ENCODE results near the gene TTN. TPM values are rescaled to one million over a fixed set of nuclear protein-coding genes. Genes with fewer than 3 reads are reported as not detected.

The TTN gene
- total and polyA plus RNA-seq, 2 experiments from 2014 or later = 12.5 to 15.7 TPM

DNA sequence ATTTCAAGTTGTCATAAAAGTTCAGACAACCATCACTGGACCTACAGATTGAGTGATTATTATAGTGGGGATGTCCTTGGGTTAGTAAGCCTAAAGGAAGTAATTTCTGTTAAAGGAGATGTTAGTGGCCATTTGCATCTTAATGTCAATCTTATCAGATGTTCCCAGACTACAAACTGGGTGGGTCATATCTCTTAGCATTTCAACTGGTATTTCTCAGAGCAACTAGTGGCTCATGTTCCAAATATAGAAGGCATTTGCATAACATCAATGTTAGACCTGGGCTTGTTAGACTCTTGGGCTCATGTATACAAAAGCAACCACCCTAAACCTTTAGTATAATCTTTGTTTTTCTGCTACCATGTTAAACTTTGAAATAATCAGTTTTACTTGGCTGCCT is 309.1 kb downstream of the TTN start (continued):
- TF ChIP-seq ZNF114 (CRISPR knock-in tag; IDR thresholded peaks at IDR 0.05) (no peak), NANOG (IDR thresholded peaks at IDR 0.05; ENCODE audit: borderline replicate concordance) (no peak), CREB1 (CRISPR knock-in tag; IDR thresholded peaks at IDR 0.05; ENCODE audit: low read depth) (no peak), STAT1 (IDR thresholded peaks at IDR 0.05; ENCODE audit: unreplicated experiment) (no peak), REST (IDR thresholded peaks at IDR 0.05; ENCODE audit: unreplicated experiment) (no peak), EZH2 (IDR thresholded peaks at IDR 0.05; ENCODE audit: low read depth, unreplicated experiment) (no peak), ZNF331 (CRISPR knock-in tag; IDR thresholded peaks at IDR 0.05; ENCODE audit: low read depth) (no peak), JUNB (IDR thresholded peaks at IDR 0.05; ENCODE audit: unreplicated experiment) (no peak)

- Mint-ChIP-seq H3K4me1 (no peaks in the 10 kb centered on the region), H3K9me3 (no peaks in the 10 kb centered on the region), H3K4me3 (no peak overlapping the region), H3K36me3 (ENCODE audit: low read depth) (peaks cover 29% of the 10 kb centered on the region), H3K27ac (no peak overlapping the region), H3K27me3 (ENCODE audit: insufficient read depth, low read depth, poor library complexity) (no peaks in the 10 kb centered on the region)
- DNase-seq (ENCODE audit: low spot score) (no peak), ATAC-seq (no peak)
- H3F3A ChIP-seq (replicated peaks; ENCODE audit: low read depth) = no peaks in the 10 kb centered on the region
- no peaks in the 10 kb centered on the region for H3K4me1 ChIP-seq (ENCODE audit: insufficient read depth)
- no peaks in the 10 kb centered on the region for H3K27me3 ChIP-seq (ENCODE audit: insufficient read depth)
- no peak overlapping the region for H3K4me2 ChIP-seq
- no peak overlapping the region for H2AFZ ChIP-seq
- H4K20me1 ChIP-seq (replicated peaks; ENCODE audit: insufficient read depth) = peaks cover 5% of the 10 kb centered on the region; the same call in 1 of the 2 replicates
- no peaks in the 10 kb centered on the region for H3K9me2 ChIP-seq (ENCODE audit: insufficient read depth)
- no peaks in the 10 kb centered on the region for H3K79me2 ChIP-seq (replicated peaks; ENCODE audit: insufficient read depth)
- peaks cover 12% of the 10 kb centered on the region for H3K36me3 ChIP-seq (ENCODE audit: insufficient read depth)
- no peak for TF ChIP-seq REST (IDR thresholded peaks at IDR 0.05; ENCODE audit: unreplicated experiment)
- TF ChIP-seq, protein P1, sequence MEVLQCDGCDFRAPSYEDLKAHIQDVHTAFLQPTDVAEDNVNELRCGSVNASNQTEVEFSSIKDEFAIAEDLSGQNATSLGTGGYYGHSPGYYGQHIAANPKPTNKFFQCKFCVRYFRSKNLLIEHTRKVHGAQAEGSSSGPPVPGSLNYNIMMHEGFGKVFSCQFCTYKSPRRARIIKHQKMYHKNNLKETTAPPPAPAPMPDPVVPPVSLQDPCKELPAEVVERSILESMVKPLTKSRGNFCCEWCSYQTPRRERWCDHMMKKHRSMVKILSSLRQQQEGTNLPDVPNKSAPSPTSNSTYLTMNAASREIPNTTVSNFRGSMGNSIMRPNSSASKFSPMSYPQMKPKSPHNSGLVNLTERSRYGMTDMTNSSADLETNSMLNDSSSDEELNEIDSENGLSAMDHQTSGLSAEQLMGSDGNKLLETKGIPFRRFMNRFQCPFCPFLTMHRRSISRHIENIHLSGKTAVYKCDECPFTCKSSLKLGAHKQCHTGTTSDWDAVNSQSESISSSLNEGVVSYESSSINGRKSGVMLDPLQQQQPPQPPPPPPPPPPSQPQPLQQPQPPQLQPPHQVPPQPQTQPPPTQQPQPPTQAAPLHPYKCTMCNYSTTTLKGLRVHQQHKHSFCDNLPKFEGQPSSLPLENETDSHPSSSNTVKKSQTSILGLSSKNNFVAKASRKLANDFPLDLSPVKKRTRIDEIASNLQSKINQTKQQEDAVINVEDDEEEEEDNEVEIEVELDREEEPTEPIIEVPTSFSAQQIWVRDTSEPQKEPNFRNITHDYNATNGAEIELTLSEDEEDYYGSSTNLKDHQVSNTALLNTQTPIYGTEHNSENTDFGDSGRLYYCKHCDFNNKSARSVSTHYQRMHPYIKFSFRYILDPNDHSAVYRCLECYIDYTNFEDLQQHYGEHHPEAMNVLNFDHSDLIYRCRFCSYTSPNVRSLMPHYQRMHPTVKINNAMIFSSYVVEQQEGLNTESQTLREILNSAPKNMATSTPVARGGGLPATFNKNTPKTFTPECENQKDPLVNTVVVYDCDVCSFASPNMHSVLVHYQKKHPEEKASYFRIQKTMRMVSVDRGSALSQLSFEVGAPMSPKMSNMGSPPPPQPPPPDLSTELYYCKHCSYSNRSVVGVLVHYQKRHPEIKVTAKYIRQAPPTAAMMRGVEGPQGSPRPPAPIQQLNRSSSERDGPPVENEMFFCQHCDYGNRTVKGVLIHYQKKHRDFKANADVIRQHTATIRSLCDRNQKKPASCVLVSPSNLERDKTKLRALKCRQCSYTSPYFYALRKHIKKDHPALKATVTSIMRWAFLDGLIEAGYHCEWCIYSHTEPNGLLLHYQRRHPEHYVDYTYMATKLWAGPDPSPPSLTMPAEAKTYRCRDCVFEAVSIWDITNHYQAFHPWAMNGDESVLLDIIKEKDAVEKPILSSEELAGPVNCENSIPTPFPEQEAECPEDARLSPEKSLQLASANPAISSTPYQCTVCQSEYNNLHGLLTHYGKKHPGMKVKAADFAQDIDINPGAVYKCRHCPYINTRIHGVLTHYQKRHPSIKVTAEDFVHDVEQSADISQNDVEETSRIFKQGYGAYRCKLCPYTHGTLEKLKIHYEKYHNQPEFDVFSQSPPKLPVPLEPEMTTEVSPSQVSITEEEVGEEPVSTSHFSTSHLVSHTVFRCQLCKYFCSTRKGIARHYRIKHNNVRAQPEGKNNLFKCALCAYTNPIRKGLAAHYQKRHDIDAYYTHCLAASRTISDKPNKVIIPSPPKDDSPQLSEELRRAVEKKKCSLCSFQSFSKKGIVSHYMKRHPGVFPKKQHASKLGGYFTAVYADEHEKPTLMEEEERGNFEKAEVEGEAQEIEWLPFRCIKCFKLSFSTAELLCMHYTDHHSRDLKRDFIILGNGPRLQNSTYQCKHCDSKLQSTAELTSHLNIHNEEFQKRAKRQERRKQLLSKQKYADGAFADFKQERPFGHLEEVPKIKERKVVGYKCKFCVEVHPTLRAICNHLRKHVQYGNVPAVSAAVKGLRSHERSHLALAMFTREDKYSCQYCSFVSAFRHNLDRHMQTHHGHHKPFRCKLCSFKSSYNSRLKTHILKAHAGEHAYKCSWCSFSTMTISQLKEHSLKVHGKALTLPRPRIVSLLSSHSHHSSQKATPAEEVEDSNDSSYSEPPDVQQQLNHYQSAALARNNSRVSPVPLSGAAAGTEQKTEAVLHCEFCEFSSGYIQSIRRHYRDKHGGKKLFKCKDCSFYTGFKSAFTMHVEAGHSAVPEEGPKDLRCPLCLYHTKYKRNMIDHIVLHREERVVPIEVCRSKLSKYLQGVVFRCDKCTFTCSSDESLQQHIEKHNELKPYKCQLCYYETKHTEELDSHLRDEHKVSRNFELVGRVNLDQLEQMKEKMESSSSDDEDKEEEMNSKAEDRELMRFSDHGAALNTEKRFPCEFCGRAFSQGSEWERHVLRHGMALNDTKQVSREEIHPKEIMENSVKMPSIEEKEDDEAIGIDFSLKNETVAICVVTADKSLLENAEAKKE (CRISPR knock-in tag; IDR thresholded peaks at IDR 0.05) = no peak
- no peak overlapping the region for H3K4me3 ChIP-seq
- H3K27ac ChIP-seq (ENCODE audit: low read depth) = no peak overlapping the region
Observed at GRCh38 chr2:178496049-178496448, 311.2 kb downstream of the TTN start.
